Measurements from ENCODE around the gene RNF144B.
A peak's percentile ranks its signal among the peaks of the same experiment; 100 is the strongest.

Gene RNF144B

GRCh38 chr6:18424201-18424600 lies 37.1 kb downstream of the RNF144B start:
- H3K4me3 ChIP-seq (ENCODE audit: control insufficient read depth, low read depth, low read length) = no peak overlapping the region
- TF ChIP-seq CTCF (IDR thresholded peaks at IDR 0.05; ENCODE audit: control insufficient read depth, insufficient read depth, low read depth, low read length, missing control alignments) = no peak
- no peak for DNase-seq (ENCODE audit: low read depth)

- TF ChIP-seq CTCF (IDR thresholded peaks at IDR 0.05; ENCODE audit: control insufficient read depth, insufficient read depth, low read depth, low read length, missing control alignments) = no peak
- DNase-seq (ENCODE audit: low read depth) = no peak
- no peak overlapping the region for H3K4me3 ChIP-seq (ENCODE audit: control insufficient read depth, low read depth, low read length)
These were observed 38.1 kb downstream of the RNF144B start for GRCh38 chr6:18425218-18425617.

GRCh38 chr6:18427296-18427695 lies 40.1 kb downstream of the RNF144B start:
- TF ChIP-seq CTCF (IDR thresholded peaks at IDR 0.05; ENCODE audit: control insufficient read depth, insufficient read depth, low read depth, low read length, missing control alignments) = no peak
- H3K4me3 ChIP-seq (ENCODE audit: control insufficient read depth, low read depth, low read length) = no peak overlapping the region
- no peak for DNase-seq (ENCODE audit: low read depth)

- H3K4me3 ChIP-seq (ENCODE audit: control insufficient read depth, low read depth, low read length) = no peak overlapping the region
- DNase-seq (ENCODE audit: low read depth) = no peak
- no peak for TF ChIP-seq CTCF (IDR thresholded peaks at IDR 0.05; ENCODE audit: control insufficient read depth, insufficient read depth, low read depth, low read length, missing control alignments)
These were observed 42.6 kb downstream of the RNF144B start for GRCh38 chr6:18429655-18430297.

GRCh38 chr6:18431581-18431980 lies 44.4 kb downstream of the RNF144B start:
- H3K4me3 ChIP-seq (ENCODE audit: control insufficient read depth, low read depth, low read length) = no peak overlapping the region
- DNase-seq (ENCODE audit: low read depth) = no peak
- no peak for TF ChIP-seq CTCF (IDR thresholded peaks at IDR 0.05; ENCODE audit: control insufficient read depth, insufficient read depth, low read depth, low read length, missing control alignments)

GRCh38 chr6:18432180-18432579 lies 45.0 kb downstream of the RNF144B start:
- no peak for TF ChIP-seq CTCF (IDR thresholded peaks at IDR 0.05; ENCODE audit: control insufficient read depth, insufficient read depth, low read depth, low read length, missing control alignments)
- DNase-seq (ENCODE audit: low read depth) = peak; percentile 44

More at GRCh38 chr6:18432180-18432579, 45.0 kb downstream of the RNF144B start:
- H3K4me3 ChIP-seq (ENCODE audit: control insufficient read depth, low read depth, low read length) = no peak overlapping the region

Measured in AG09309 (cell line).